IPS-15b (cell line): ENCODE measurements around the gene ADM.

ENCODE experiments used
- H3K27me3 ChIP-seq: one replicate; pipeline ENCODE4 v1.6.1; 2013; ENCODE audit warnings: low read length; ENCODE audit not compliant: control insufficient read depth, insufficient read depth
- H3K36me3 ChIP-seq: one replicate; pipeline ENCODE4 v1.6.1; 2013; ENCODE audit warnings: low read length; ENCODE audit not compliant: control insufficient read depth, insufficient read depth
- H3K4me1 ChIP-seq: one replicate; pipeline ENCODE4 v1.6.1; 2013; ENCODE audit warnings: mild to moderate bottlenecking, low read length; ENCODE audit not compliant: control insufficient read depth, insufficient read depth
- H3K4me3 ChIP-seq: one replicate; pipeline ENCODE4 v1.5.1; 2013; ENCODE audit warnings: low read depth, low read length
- H3K9ac ChIP-seq: one replicate; pipeline ENCODE4 v1.6.1; 2013; ENCODE audit warnings: low read depth, mild to moderate bottlenecking, low read length
- H3K9me3 ChIP-seq: one replicate; pipeline ENCODE4 v1.6.1; 2013; ENCODE audit warnings: mild to moderate bottlenecking, low read length; ENCODE audit not compliant: control insufficient read depth, insufficient read depth

Gene ADM

GRCh38 chr11:10317776-10318526 is 13.1 kb downstream of the ADM start:
- peaks cover 7% of the 10 kb centered on the region for H3K4me1 ChIP-seq
- H3K36me3 ChIP-seq, result no peaks in the 10 kb centered on the region
- H3K9ac ChIP-seq, result no peak overlapping the region

GRCh38 chr11:10318527-10318802 is 13.6 kb downstream of the ADM start:
- no peaks in the 10 kb centered on the region for H3K36me3 ChIP-seq
- peaks cover 11% of the 10 kb centered on the region for H3K4me1 ChIP-seq
- no peaks in the 10 kb centered on the region for H3K9me3 ChIP-seq
- no peak overlapping the region for H3K9ac ChIP-seq
- no peak overlapping the region for H3K4me3 ChIP-seq
- no peaks in the 10 kb centered on the region for H3K27me3 ChIP-seq

More at GRCh38 chr11:10317776-10318526, 13.1 kb downstream of the ADM start:
- Histone ChIP-seq H3K27me3 (no peaks in the 10 kb centered on the region), H3K9me3 (no peaks in the 10 kb centered on the region), H3K4me3 (no peak overlapping the region)

GRCh38 chr11:10319702-10320558 is 15.1 kb downstream of the ADM start:
- H3K4me1 ChIP-seq, result peaks cover 14% of the 10 kb centered on the region
- H3K27me3 ChIP-seq, result no peaks in the 10 kb centered on the region
- H3K4me3 ChIP-seq, result no peak overlapping the region
- no peaks in the 10 kb centered on the region for H3K9me3 ChIP-seq
- no peaks in the 10 kb centered on the region for H3K36me3 ChIP-seq
- no peak overlapping the region for H3K9ac ChIP-seq

GRCh38 chr11:10320736-10321465 is 16.0 kb downstream of the ADM start:
- H3K9me3 ChIP-seq, result no peaks in the 10 kb centered on the region
- no peaks in the 10 kb centered on the region for H3K27me3 ChIP-seq
- H3K4me3 ChIP-seq, result no peak overlapping the region
- peaks cover 14% of the 10 kb centered on the region for H3K4me1 ChIP-seq
- no peaks in the 10 kb centered on the region for H3K36me3 ChIP-seq
- H3K9ac ChIP-seq, result no peak overlapping the region

DNA sequence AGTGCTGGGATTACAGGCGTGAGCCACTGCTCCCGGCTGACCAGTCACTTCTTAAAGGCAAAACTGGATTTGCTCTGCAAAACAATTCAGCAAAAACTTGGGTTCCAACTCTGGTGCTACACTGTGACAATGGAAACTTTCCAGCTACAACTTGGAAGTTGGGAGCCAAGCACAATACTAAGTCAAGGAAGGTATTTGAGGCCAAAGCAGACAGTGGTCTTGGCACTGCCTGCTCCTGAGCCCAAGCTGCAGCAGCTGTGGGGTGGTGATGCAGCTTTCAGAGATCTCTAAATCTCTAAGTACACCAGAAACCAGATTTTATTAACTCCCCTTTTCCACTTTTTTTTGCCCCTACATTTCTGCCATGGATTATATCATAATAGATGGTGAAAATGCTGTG is 17.5 kb downstream of the ADM start:
- Histone ChIP-seq H3K36me3 (no peaks in the 10 kb centered on the region), H3K9me3 (no peaks in the 10 kb centered on the region), H3K4me3 (no peak overlapping the region), H3K27me3 (no peaks in the 10 kb centered on the region), H3K9ac (no peak overlapping the region), H3K4me1 (peaks cover 14% of the 10 kb centered on the region)

- Histone ChIP-seq H3K4me3 (no peak overlapping the region), H3K36me3 (no peaks in the 10 kb centered on the region), H3K27me3 (no peaks in the 10 kb centered on the region), H3K9ac (no peak overlapping the region), H3K9me3 (no peaks in the 10 kb centered on the region), H3K4me1 (peaks cover 11% of the 10 kb centered on the region)
These were observed 18.2 kb downstream of the ADM start for GRCh38 chr11:10322830-10323792.

- Histone ChIP-seq H3K4me1 (peaks cover 12% of the 10 kb centered on the region), H3K4me3 (no peak overlapping the region)
These were observed 18.9 kb downstream of the ADM start for GRCh38 chr11:10323793-10324170.

DNA sequence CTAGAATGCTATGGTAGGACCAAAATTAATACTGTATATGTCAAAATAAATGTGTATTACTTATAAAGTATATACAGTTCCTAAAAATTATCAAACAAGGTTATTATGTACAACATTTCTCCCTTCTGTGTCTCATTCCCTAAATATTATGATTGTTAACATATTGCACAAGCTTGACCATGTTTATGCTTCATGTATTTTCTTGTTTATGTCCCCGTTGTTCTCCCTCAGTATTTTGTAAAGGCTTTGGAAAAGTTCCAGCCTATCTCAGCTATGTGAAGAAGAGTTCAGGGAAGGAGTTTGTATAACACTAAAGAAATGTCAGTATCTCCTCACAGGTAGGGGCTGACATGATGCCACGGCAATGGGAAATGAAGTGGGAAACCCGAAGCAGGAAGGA is 19.6 kb downstream of the ADM start:
- no peak overlapping the region for H3K9ac ChIP-seq
- no peaks in the 10 kb centered on the region for H3K36me3 ChIP-seq
- peaks cover 12% of the 10 kb centered on the region for H3K4me1 ChIP-seq
- no peaks in the 10 kb centered on the region for H3K9me3 ChIP-seq
- H3K4me3 ChIP-seq, result no peak overlapping the region
- H3K27me3 ChIP-seq, result no peaks in the 10 kb centered on the region

More at GRCh38 chr11:10323793-10324170, 18.9 kb downstream of the ADM start:
- H3K27me3 ChIP-seq, result no peaks in the 10 kb centered on the region
- H3K9me3 ChIP-seq, result no peaks in the 10 kb centered on the region
- no peak overlapping the region for H3K9ac ChIP-seq
- no peaks in the 10 kb centered on the region for H3K36me3 ChIP-seq

DNA sequence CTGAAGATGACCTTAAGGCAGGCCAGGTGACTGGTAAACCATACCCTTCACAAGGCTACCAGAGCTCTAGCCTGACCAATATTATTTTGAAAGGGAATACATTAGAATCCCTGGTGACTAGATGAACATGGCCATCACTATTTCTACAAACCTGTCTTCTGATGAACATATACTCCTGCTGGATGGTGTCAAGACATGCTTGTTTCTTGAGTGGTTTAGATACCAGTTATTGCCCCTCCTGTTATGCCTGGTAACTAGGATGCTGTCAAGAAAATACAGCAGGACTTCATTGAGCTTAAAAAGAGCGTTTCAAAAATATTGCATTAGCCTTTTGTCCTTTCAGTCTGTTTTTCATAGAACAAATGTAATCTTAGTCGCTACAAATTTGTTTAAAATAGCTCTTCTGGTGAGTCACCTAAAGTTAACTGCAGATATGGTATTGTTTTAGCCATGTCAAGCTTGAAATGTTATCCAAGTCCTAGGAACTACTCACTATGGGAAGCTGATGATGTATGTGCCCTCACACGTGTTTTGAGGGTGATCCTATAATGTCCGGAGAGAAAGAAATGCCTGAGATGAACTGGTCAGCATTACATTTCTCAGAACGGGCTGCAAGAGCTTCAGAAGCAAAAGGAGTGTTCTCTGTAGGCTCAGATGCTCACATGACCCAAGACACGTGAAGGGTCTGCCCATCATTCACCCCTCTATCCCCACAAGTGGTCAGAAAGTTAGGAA is 20.6 kb downstream of the ADM start:
- Histone ChIP-seq H3K4me3 (no peak overlapping the region), H3K9me3 (no peaks in the 10 kb centered on the region), H3K27me3 (no peaks in the 10 kb centered on the region), H3K9ac (no peak overlapping the region), H3K36me3 (no peaks in the 10 kb centered on the region), H3K4me1 (peaks cover 9% of the 10 kb centered on the region)

DNA sequence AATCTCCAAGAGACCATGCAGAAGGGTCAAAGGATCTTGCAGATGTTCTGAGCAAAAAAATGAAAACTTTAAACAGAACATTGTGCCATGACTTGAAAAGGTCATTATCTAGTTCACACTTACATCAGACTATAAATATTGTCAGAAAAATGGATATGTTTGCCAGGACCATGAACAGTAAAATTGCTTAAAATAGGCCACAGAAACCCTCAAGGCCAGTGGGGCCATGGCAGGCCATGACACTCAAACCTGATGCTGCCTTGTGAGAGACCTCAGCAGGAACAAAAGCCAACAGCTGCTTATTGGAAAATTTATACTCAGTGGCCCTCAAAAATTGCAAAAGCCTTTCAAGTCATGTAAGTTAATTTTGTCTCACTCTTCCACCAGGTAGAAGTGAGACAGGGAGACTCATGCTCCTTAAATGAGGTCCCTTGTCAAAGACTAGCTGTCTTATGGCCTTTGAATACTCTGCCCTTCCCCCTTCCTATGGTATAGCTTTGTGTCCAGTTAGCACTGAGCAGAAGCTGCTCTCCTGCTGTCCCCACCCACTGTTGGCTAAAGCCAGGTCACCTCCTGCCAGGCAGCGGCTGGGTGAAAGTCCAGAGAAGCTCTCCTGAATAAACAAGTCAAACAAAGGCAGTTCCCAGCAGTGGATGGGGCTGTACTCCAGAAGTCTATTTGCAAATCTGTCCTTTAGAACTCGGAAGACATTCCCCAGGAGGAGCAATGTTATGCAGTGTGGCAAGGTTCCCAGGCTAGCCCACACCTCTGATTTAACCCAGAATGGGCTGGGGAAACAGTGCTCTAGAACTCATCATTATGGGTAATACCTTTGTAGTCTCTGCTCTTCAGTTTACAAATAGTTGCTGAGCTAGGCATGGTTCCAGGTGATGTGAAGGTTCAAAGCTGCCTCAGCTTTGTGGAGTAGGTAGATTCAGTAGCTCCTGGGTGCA is 21.4 kb downstream of the ADM start:
- H3K4me1 ChIP-seq, result peaks cover 9% of the 10 kb centered on the region
- H3K4me3 ChIP-seq, result no peak overlapping the region
- H3K9ac ChIP-seq, result no peak overlapping the region

More for the DNA sequence above, 21.4 kb downstream of the ADM start:
- Histone ChIP-seq H3K27me3 (no peaks in the 10 kb centered on the region), H3K36me3 (no peaks in the 10 kb centered on the region), H3K9me3 (no peaks in the 10 kb centered on the region)
